Bronchial epithelial cell (primary cell): ENCODE data around the gene PHF20. TPM values are rescaled to one million over a fixed set of nuclear protein-coding genes. Genes with fewer than 3 reads are reported as not detected.
"Not testable (repeated sequence)": the region's sequence is repeated elsewhere in the genome, so short reads cannot be mapped to it uniquely, and the experiment has no call there.

Experiments used
- DNase-seq: peaks from one replicate; pipeline ENCODE4 v3.0.0-alpha.2; 2010; ENCODE audit warnings: low read depth
- FAIRE-seq: peaks from 2 replicates; lab custom pipeline; 2011; peaks lifted over from hg19 to GRCh38; lab: Jason Lieb, UNC
- H3K27me3 ChIP-seq: 2 replicates; pipeline ENCODE4 v1.5.1; 2011; ENCODE audit warnings: low read length; ENCODE audit not compliant: control insufficient read depth, insufficient read depth
- H3K36me3 ChIP-seq: 2 replicates; pipeline ENCODE4 v1.5.1; 2011; ENCODE audit warnings: low read length; ENCODE audit not compliant: control insufficient read depth, insufficient read depth
- H3K4me3 ChIP-seq: 2 replicates; pipeline ENCODE4 v1.5.1; 2011; ENCODE audit warnings: mild to moderate bottlenecking, low read depth, low read length, control low read depth
- total RNA-seq: library from RNA; depleted of rRNA; stranded (reverse); fragments of >200 nt; gene quantifications from 2 replicates; pipeline ENCODE4 v1.2.1, GENCODE V29; 2014
- TF ChIP-seq, protein P1 (sequence below): IDR thresholded peaks from 2 replicates; pipeline ENCODE4 v1.5.1; 2011; ENCODE audit warnings: mild to moderate bottlenecking, moderate library complexity, low read length, control low read depth, inconsistent platforms; ENCODE audit not compliant: insufficient read depth, severe bottlenecking

Gene PHF20
- total RNA-seq, 1 donor from 2014 or later: 24.0 TPM

DNA sequence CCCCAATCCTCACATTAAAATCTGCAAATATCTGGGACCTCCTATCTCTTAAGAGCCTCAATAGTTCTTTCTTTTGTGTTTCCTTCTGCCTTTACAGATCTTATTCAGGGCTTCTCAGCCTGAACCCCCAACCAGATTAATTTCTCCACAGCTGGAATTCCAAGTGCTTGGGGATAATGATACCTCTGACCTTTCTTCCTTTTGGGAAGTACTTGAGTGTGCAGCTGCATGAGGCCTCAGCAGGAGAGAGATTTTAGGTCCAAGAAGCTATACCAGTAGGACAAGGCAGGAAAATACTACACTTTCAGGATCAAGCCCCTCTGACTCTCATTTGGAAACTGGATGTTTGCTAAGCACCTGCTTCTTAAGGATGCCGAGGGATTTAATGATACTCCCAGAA lies 2.6 kb downstream of the PHF20 start:
- FAIRE-seq (no peak), DNase-seq (no peak)
- Histone ChIP-seq H3K36me3 (no peaks in the 10 kb centered on the region), H3K4me3 (no peak overlapping the region), H3K27me3 (no peaks in the 10 kb centered on the region)
- TF ChIP-seq, protein P1, sequence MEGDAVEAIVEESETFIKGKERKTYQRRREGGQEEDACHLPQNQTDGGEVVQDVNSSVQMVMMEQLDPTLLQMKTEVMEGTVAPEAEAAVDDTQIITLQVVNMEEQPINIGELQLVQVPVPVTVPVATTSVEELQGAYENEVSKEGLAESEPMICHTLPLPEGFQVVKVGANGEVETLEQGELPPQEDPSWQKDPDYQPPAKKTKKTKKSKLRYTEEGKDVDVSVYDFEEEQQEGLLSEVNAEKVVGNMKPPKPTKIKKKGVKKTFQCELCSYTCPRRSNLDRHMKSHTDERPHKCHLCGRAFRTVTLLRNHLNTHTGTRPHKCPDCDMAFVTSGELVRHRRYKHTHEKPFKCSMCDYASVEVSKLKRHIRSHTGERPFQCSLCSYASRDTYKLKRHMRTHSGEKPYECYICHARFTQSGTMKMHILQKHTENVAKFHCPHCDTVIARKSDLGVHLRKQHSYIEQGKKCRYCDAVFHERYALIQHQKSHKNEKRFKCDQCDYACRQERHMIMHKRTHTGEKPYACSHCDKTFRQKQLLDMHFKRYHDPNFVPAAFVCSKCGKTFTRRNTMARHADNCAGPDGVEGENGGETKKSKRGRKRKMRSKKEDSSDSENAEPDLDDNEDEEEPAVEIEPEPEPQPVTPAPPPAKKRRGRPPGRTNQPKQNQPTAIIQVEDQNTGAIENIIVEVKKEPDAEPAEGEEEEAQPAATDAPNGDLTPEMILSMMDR: no peak

GRCh38 chr20:35776513-35777101 lies 4.8 kb downstream of the PHF20 start:
- FAIRE-seq (no peak), DNase-seq (peak; percentile 55)
- no peaks in the 10 kb centered on the region for H3K27me3 ChIP-seq
- TF ChIP-seq, protein P1: no peak
- no peak overlapping the region for H3K4me3 ChIP-seq
- peaks cover 1% of the 10 kb centered on the region for H3K36me3 ChIP-seq

GRCh38 chr20:35783811-35784210 lies 12.0 kb downstream of the PHF20 start:
- H3K27me3 ChIP-seq, H3K4me3 ChIP-seq, DNase-seq, FAIRE-seq, H3K36me3 ChIP-seq: not testable (repeated sequence)

GRCh38 chr20:35785541-35785940 lies 13.7 kb downstream of the PHF20 start:
- H3K27me3 ChIP-seq, H3K4me3 ChIP-seq, DNase-seq, H3K36me3 ChIP-seq, FAIRE-seq: not testable (repeated sequence)

DNA sequence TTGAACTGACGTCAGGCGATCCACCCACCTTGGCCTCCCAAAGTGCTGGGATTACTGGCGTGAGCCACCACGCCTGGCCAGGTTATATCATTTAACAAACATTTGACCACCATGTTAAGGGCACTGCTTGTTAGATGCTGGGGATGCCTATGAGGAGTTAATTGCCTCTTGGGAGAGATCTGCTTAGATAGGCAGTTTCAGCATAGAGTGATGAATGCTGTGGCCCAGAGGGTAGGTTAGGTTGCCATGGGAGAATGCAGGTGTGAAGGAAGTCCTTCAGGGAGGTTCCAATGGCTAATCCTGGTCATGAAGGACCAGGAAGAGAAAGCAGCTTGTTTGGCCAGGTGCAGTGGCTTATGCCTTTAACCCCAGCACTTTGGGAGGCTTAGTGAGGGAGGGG lies 17.0 kb downstream of the PHF20 start:
- TF ChIP-seq, protein P1: no peak
- H3K36me3 ChIP-seq: peaks cover 3% of the 10 kb centered on the region
- H3K27me3 ChIP-seq: no peaks in the 10 kb centered on the region
- no peak for FAIRE-seq
- DNase-seq: no peak
- no peak overlapping the region for H3K4me3 ChIP-seq

GRCh38 chr20:35791097-35791496 lies 19.3 kb downstream of the PHF20 start:
- no peaks in the 10 kb centered on the region for H3K27me3 ChIP-seq
- no peak for DNase-seq
- no peak overlapping the region for H3K4me3 ChIP-seq
- TF ChIP-seq, protein P1: no peak
- no peak for FAIRE-seq
- peaks cover 3% of the 10 kb centered on the region for H3K36me3 ChIP-seq

- no peak for FAIRE-seq
- H3K36me3 ChIP-seq: peaks cover 3% of the 10 kb centered on the region
- TF ChIP-seq, protein P1: no peak
- DNase-seq: peak; percentile 36
- no peaks in the 10 kb centered on the region for H3K27me3 ChIP-seq
- no peak overlapping the region for H3K4me3 ChIP-seq
Observed at GRCh38 chr20:35791821-35792220, 20.0 kb downstream of the PHF20 start.
